Upper lobe of left lung (tissue), 6 donors: ENCODE results near the gene STRBP. TPM values are rescaled to one million over a fixed set of nuclear protein-coding genes. Genes with fewer than 3 reads are reported as not detected.

Experiments
- ATAC-seq, 2 donors: fragments of 200-7000 bp; cut with Tn5 transposase; one replicate each; pipeline ENCODE4 v1.9.1; 2022; ENCODE audit warnings: mild to moderate bottlenecking in 2 of 2, moderate library complexity in 2 of 2; ENCODE audit not compliant: low FRiP score in 2 of 2
- DNase-seq, 2 donors: peaks; one replicate each; pipeline ENCODE4 v3.0.0-alpha.2; 2019 to 2020
- H3K27ac ChIP-seq, 4 donors: fragments of 200-600 bp; sonication (generic); one replicate each; pipeline ENCODE4 v1.5.1; 2016 to 2019
- H3K27me3 ChIP-seq, 4 donors: fragments of 200-600 bp; sonication (generic); one replicate each; pipeline ENCODE4 v1.5.1; 2017 to 2019
- H3K36me3 ChIP-seq, 4 donors: fragments of 200-600 bp; sonication (generic); one replicate each; pipeline ENCODE4 v1.5.1; 2016 to 2019
- H3K4me1 ChIP-seq, 4 donors: fragments of 200-600 bp; sonication (generic); one replicate each; pipeline ENCODE4 v1.5.1; 2018 to 2019
- H3K4me3 ChIP-seq, 4 donors: fragments of 200-600 bp; sonication (generic); one replicate each; pipeline ENCODE4 v1.5.1; 2017 to 2019; ENCODE audit warnings: mild to moderate bottlenecking in 2 of 4, moderate library complexity in 1 of 4
- H3K9me3 ChIP-seq, 4 donors: fragments of 200-600 bp; sonication (generic); one replicate each; pipeline ENCODE4 v1.5.1; 2018 to 2019
- EP300 ChIP-seq, 4 donors: sonication (generic); formaldehyde crosslinking; IDR thresholded peaks; one replicate each; pipeline ENCODE4 v1.5.1; 2017; ENCODE audit warnings: antibody characterized with exemption in 4 of 4, control low read depth in 2 of 4
- POLR2A ChIP-seq, 4 donors: fragments of 450-650 bp; IDR thresholded peaks; one replicate each; pipeline ENCODE4 v1.5.1; 2016 to 2017; ENCODE audit warnings: antibody characterized with exemption in 4 of 4, mild to moderate bottlenecking in 2 of 4
- POLR2AphosphoS5 ChIP-seq, 2 donors: sonication (generic); formaldehyde crosslinking; IDR thresholded peaks; one replicate each; pipeline ENCODE4 v1.5.1; 2017; ENCODE audit warnings: antibody characterized with exemption in 2 of 2
- WGBS, 2 donors: methylation state at CpG; one replicate each; pipeline ENCODE4 v1.1.5; 2017 to 2018; 5-methylcytosine and 5-hydroxymethylcytosine counted together
- total RNA-seq, 6 donors: library from RNA; depleted of rRNA in 4 of 6; stranded (reverse); fragments of >200 nt in 4 of 6; gene quantifications; one replicate each; pipeline versions ENCODE4 v1.1.0 to v1.2.1, GENCODE V29; 2016 to 2021
- TF ChIP-seq, protein P1 (sequence below), 6 experiments: fragments of 450-650 bp in 4 of 6; fragments of 200-600 bp in 2 of 6; sonication (generic) in 2 of 6; IDR thresholded peaks; one replicate each; pipeline ENCODE4 v1.5.1; 2016 to 2019; ENCODE audit warnings: antibody characterized with exemption in 6 of 6
- donor health status: DM: no; HTN: no; CAD: no; lungs with moderate emphysema.
- donor health status: DM: no; HTN: yes; CAD: no; lungs with severe emphysema.

STRBP gene
- total RNA-seq, 6 donors from 2014 or later = 10.2 to 61.8 (median 17.8) TPM

DNA sequence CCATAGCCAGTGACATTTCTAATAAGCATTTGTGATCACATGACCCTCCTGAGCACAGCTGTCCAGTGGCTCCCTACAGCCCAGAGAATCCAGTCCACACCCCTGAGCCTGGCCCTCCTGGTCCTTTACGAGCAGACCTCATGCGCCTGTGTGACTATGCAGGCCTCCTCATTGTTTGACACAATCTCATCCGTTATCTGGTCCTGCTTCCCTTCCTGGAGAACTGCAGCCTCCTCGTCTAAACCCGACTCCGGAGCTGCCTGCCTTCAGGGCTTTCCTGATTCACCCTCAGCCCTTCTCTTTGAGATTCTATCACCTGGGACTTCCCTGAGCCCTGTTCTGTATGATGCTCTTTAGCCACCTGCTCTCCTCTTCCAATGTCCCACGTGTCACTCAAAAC is 155.2 kb downstream of the STRBP start:
- Histone ChIP-seq H3K27me3 (no peaks in the 10 kb centered on the region), H3K4me3 (no peak overlapping the region), H3K36me3 (peaks cover 0 to 25% (median 18%) of the 10 kb centered on the region in 4 donors), H3K4me1 (peaks cover 8 to 11% (median 10%) of the 10 kb centered on the region in 4 donors), H3K9me3 (no peaks in the 10 kb centered on the region), H3K27ac (no peak overlapping the region)
- WGBS, 2 donors = 71 to 80% methylated on average over 7 of the region's 7 CpGs
- TF ChIP-seq EP300 (IDR thresholded peaks at IDR 0.05) (no peak), POLR2AphosphoS5 (IDR thresholded peaks at IDR 0.05) (no peak), POLR2A (IDR thresholded peaks at IDR 0.05) (no peak)
- TF ChIP-seq, protein P1, sequence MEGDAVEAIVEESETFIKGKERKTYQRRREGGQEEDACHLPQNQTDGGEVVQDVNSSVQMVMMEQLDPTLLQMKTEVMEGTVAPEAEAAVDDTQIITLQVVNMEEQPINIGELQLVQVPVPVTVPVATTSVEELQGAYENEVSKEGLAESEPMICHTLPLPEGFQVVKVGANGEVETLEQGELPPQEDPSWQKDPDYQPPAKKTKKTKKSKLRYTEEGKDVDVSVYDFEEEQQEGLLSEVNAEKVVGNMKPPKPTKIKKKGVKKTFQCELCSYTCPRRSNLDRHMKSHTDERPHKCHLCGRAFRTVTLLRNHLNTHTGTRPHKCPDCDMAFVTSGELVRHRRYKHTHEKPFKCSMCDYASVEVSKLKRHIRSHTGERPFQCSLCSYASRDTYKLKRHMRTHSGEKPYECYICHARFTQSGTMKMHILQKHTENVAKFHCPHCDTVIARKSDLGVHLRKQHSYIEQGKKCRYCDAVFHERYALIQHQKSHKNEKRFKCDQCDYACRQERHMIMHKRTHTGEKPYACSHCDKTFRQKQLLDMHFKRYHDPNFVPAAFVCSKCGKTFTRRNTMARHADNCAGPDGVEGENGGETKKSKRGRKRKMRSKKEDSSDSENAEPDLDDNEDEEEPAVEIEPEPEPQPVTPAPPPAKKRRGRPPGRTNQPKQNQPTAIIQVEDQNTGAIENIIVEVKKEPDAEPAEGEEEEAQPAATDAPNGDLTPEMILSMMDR (IDR thresholded peaks at IDR 0.05) = no peak
- DNase-seq = no peak
- no peak for ATAC-seq

DNA sequence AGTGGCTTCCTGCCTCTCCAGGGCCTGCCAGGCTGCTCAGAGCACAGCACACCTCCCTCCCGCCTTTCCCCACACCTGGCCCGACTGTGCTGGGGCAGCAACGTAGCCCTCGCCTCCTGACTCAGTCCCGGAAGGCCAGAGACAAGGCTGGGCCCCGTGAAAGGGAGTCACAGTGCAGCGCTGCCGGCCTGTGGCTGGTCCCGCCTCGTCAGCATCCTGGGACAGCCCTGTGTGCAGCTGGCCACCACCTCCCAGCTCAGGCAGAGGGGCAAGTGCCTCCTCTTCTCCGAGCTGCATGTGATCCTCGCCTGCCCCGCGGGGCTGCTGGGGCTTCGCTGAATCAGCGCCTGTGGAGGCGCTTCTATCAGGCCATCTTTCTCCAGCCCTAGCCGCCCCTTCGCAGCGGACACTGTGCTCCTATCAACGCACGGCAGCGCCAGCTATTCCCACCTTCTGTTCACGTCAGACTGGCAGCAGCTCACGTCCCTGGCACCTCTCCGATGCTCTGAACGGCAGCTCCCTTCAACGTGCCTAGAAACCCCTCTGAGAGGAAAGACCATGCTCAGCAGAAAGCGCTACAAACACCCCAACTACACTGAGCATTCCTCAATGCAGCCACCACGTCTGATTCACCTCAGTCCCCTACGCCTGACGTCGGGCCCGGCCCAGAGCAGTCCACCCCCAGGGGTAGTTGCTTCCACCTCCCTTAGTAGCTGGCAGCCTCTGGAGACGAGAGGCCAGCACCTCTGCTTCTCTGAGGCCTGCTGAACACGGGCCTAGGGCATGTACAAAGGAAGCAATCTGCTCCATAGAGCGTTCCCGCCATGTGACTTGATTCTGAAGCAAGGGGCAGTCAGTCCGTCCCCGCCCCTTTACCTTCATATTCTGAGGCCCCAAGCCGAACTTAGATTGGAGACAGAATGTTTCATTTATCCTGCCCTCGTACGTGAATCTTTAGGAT is 156.1 kb downstream of the STRBP start:
- no peak for TF ChIP-seq EP300 (IDR thresholded peaks at IDR 0.05)
- TF ChIP-seq POLR2AphosphoS5 (IDR thresholded peaks at IDR 0.05) = no peak
- TF ChIP-seq POLR2A (IDR thresholded peaks at IDR 0.05) = no peak
- TF ChIP-seq, protein P1 (IDR thresholded peaks at IDR 0.05) = no peak
- no peaks in the 10 kb centered on the region for H3K9me3 ChIP-seq
- H3K4me1 ChIP-seq = peaks cover 8 to 11% (median 10%) of the 10 kb centered on the region in 4 donors
- peak overlapping the region in 2 of 4 donors; percentile 36 to 42 for H3K27ac ChIP-seq
- peak in 1 of 2 donors; percentile 76 for DNase-seq
- H3K27me3 ChIP-seq = no peaks in the 10 kb centered on the region
- 72 to 75% methylated on average over 41 to 43 of the region's 43 CpGs for WGBS, 2 donors
- H3K4me3 ChIP-seq = no peak overlapping the region
- peak; percentile 13 to 28 for ATAC-seq
- peaks cover 0 to 34% (median 25%) of the 10 kb centered on the region in 4 donors for H3K36me3 ChIP-seq

DNA sequence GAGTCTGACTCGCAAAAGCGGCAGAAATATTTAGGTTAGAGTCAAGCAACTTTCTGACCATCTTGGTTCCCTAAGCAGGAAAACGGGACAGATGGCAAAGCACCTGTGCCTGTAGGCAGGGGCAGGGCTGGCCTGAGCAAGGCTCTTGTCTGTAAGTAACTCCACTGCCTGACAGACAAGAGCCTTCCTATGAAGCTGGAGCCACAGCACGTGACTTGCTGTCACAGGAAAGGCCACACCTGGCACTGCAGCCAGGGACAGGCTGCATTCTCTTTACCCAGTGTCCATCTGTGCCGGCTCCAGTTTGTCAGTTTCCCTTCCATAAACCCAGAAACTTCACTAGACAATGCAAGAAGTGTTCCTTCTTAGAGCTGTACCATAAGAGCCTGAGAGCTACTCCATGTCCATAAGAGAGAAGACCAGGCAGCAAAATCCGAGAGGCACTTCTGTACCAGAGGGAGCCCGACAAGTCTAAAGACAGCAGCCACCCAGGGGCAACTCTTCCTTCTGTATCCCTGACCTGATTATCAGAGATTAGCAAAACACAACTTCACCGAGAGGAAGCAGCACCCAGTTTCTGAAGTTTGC is 156.9 kb downstream of the STRBP start:
- TF ChIP-seq, protein P1 (IDR thresholded peaks at IDR 0.05) = no peak
- TF ChIP-seq POLR2AphosphoS5 (IDR thresholded peaks at IDR 0.05) (no peak), POLR2A (IDR thresholded peaks at IDR 0.05) (no peak), EP300 (IDR thresholded peaks at IDR 0.05) (no peak)

DNA sequence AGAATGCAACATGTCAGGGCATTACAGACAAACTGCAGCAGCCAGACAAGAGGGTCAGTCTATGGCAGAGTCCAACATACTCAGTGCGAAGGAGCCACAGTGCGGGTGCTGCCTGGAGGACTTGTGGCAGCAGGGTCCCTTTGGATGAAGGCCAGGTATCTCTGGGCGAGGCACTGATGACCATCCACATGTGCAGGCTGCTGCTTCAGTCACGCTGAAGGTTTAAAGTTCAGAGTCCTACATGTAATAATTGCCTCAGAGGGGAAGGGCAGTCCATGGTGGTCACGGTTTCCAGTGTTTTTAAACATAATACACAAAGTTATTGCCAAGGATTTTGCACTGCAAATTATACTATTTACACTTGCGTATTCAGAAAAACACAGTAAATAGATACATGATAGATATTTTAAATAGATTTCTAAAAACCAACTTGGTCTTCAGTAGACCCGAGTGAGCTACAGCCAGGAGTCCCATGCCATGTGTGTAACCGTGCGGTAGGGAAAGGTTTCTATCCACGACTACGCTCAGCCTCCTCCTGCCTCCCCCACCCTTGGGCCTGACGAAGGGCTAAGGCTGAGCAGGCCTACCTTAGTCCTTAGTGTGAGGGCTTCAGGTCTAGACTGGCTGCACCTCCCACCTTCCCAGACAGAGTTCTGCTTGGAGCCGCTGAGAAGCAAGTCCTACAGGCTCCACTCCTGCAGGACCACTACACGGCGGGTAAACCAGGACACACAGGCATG is 158.7 kb downstream of the STRBP start:
- ATAC-seq = no peak

More for the DNA sequence above, 156.9 kb downstream of the STRBP start:
- ATAC-seq = no peak
- H3K4me3 ChIP-seq = no peak overlapping the region
- H3K9me3 ChIP-seq = no peaks in the 10 kb centered on the region
- H3K4me1 ChIP-seq = peaks cover 8 to 11% (median 10%) of the 10 kb centered on the region in 4 donors
- DNase-seq = peak in 1 of 2 donors; percentile 74
- peaks cover 0 to 42% (median 27%) of the 10 kb centered on the region in 4 donors for H3K36me3 ChIP-seq
- H3K27me3 ChIP-seq = no peaks in the 10 kb centered on the region
- 44 to 60% methylated on average over 7 to 8 of the region's 8 CpGs for WGBS, 2 donors
- peak overlapping the region in 2 of 4 donors; percentile 36 to 42 for H3K27ac ChIP-seq

More for the DNA sequence above, 158.7 kb downstream of the STRBP start:
- Histone ChIP-seq H3K4me1 (peaks cover 8 to 11% (median 10%) of the 10 kb centered on the region in 4 donors), H3K4me3 (no peak overlapping the region), H3K36me3 (peaks cover 0 to 58% (median 36%) of the 10 kb centered on the region in 4 donors), H3K27me3 (no peaks in the 10 kb centered on the region), H3K9me3 (no peaks in the 10 kb centered on the region), H3K27ac (no peak overlapping the region)
- TF ChIP-seq, protein P1 (IDR thresholded peaks at IDR 0.05) = no peak
- TF ChIP-seq POLR2AphosphoS5 (IDR thresholded peaks at IDR 0.05) (no peak), EP300 (IDR thresholded peaks at IDR 0.05) (no peak), POLR2A (IDR thresholded peaks at IDR 0.05) (no peak)
- WGBS, 2 donors = 86 to 94% methylated on average over 12 to 15 of the region's 15 CpGs
- DNase-seq = no peak
